GM18505 (cell line): Measurements from ENCODE around the gene CNTN4.
"Not testable (repeated sequence)": the region's sequence is repeated elsewhere in the genome, so short reads cannot be mapped to it uniquely, and the experiment has no call there.

Experiments used
- ATAC-seq: cut with Tn5 transposase; IDR thresholded peaks from one replicate; pipeline ENCODE4 v1.9.1; 2021; ENCODE audit not compliant: unreplicated experiment
- POLR2A ChIP-seq: IDR thresholded peaks from 4 replicates; pipeline ENCODE4 v1.6.1; 2011; ENCODE audit warnings: borderline replicate concordance; ENCODE audit not compliant: insufficient read depth, insufficient read length; ENCODE audit errors: extremely low read depth

Gene CNTN4

DNA sequence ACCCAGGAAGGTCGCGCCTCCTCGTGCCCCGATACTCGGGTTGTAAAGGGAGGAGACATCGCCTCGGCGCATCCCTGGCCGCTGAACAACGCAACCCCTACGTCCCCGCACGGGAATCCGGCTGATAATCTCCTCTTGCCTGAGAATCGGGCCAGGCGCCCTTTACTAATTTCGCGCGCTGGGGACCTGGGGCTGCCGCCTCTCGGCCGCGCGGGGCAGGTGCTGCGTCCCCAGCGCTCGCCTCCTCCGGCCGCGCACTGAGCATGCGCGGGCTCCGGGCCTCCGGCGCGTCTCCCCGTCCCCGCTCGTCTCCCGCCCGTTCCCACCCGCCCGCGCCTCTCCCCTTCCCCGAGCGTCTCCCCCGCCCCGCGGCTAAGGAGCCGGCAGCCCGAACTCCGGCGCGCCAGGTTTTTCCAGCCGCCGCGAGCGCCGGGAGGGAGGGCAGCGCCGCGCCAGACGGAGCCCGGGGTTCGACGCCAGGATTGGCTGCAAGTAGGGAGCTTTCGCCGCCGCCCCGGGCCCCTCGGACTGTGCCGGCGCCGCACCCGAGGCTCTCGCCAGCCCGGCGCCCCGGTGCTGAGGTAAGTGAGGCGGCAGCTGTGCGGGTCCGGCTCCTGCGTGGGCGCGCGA lies at the start of gene CNTN4:
CNTN4 (plus strand) TSS at position 469 of the 630 bp plus-strand sequence.
- peak; percentile 74 for ATAC-seq

DNA sequence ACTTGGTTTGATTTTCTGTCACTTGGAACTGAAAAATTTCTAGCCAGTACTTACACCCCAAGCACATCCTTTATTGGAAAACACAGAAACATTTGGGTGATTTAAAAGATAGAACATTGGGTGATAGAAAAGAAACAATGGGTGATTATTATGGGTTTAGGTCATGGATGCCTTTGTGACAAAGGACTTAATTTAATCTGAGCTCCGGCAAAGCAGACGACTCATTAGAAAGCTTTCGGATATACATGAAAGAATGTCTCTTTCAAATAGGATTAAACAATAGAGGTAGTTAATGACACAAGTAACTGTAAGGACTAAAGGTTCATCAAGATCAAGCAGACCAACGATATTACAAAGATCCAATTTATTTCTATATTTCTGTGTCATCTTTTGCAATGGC lies 37.3 kb upstream of the CNTN4 start:
- ATAC-seq, result no peak
- no peak for TF ChIP-seq POLR2A

More for the DNA sequence above, at the start of gene CNTN4:
- TF ChIP-seq POLR2A, result no peak

DNA sequence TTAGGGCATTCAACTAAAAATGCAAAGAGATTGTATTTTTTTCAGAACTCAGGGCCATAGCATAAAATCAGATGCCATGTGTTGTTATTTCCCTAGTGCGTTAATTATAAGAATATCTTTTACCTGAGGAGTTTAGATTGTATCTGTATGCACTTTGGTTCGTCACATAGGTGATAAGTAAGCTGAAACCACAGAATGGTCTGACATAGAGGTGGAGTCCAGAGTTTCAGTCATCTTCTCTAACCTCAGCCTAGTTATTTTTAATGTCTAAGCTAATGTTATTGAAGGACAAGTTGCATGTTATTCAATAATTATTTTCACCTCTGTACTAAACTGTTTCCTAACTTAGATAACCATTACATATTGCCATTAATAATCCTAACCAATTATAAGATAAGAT lies 27.1 kb upstream of the CNTN4 start:
- no peak for ATAC-seq
- TF ChIP-seq POLR2A, result no peak

DNA sequence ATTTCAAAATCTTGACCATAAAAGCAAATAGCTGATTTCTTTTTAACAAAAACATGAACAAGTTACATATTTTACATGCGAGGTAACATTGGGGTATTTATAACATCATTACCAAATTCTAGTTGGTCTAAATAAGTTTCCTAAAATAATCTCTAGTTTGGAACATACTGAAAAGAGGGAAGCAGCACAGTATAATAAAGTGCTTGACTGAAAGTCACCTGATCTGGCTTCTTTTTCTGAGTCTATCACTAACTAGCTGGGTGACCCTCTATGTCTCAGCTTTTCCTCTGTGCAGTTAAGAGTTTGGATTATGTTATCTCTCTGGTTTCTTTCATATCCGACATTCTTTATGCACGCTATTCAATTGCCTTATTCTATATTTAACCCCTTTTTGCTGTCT lies 19.8 kb upstream of the CNTN4 start:
- TF ChIP-seq POLR2A, result no peak

DNA sequence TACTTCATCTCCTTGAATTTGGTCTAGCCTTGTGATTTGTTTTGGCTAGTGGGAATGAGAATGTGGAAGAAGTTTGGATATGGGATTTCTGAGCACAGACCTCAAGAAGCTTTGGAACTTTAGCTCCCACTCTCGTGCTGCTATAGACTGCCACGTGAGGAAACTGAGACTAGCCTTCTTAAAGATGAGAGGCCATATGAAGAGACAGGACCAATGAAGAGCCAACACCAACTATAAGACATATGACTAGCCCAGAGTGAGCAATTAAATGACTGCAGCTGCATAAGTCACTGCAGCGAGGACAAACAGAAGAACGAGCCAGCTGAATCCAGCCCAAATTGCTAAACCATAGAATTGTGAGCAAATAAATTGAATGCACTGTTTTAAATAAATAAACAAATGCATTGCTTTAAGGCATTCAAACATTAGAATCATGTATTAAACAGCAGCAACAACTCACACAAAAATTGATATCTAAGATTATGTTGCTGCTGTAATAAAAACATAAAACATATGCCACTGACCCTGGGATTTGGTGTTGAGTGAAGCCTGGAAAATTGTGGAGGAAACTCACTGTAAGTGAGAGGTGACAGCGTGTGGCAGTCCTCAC lies 15.7 kb upstream of the CNTN4 start:
- ATAC-seq, result no peak
- no peak for TF ChIP-seq POLR2A

More for the DNA sequence above, 19.8 kb upstream of the CNTN4 start:
- no peak for ATAC-seq

DNA sequence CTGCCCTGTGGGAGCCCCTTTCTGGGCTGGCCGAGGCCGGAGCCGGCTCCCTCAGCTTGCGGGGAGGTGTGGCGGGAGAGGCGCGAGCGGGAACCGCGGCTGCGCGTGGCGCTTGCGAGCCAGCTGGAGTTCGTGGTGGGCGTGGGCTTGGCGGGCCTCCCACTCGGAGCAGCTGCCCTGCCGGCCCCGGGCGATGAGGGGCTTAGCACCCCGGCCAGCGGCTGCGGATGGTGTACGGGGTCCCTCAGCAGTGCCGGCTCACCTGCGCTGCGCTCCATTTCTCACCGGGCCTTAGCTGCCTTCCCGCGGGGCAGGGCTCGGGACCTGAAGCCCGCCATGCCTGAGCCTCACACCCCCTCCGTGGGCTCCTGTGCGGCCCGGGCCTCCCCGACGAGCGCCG lies 15.1 kb upstream of the CNTN4 start:
- not testable (repeated sequence) for ATAC-seq

DNA sequence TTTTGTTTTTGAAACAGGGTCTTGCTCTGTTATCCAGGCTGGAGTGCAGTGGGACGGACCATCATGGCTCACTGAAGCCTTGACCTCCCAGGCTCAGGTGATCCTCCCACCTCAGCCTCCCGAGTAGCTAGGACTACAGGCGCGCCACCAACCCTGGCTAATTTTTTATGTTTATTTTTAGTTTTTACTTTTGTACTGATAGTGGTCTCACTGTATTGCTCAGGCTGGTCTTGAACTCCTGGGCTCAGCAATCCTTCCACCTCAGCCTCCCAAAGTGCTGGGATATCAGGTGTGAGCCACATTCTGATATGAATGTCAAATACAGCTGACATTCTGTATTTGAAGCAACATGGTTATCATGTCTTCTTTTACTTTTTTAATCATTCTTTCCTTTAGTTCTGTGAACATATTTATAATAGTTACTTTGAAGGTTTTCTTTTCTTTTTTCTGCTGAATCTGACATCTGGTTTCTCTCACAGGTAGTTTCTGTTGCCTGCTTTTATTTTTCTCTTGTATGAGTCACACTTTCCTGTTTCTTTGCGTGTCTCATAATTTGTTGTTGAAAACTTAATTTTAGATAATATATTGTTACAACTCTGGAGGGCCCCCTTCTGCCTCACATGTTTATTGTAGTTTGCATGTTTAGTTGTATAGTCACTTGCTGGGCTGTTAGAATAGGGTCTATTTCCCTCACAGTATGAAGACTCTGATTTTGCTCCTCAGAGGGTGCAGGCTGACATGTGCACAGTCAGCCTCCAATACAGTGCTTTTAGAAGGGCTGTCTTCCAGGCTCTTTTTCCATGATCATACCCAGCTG lies 8.4 kb upstream of the CNTN4 start:
- TF ChIP-seq POLR2A, result no peak
- no peak for ATAC-seq

DNA sequence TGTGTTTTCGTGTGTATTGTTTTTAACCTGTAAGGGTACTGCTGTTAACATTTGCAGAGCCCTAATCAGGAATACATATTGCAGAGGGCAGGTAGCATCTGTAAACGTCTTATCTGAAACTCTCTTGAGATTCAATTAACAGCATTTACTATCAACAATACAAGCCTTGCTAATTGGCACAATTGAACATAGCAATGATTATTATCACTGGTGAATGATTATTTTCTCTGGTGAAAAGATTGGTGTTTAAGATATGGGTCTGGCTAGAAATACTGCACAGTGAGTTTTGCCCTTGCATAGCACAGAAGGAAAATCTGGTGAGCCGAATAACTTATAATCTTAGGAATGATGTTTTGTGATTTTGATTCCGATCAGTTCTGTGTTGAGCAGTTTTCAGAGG lies 5.9 kb upstream of the CNTN4 start:
- no peak for ATAC-seq
- no peak for TF ChIP-seq POLR2A

DNA sequence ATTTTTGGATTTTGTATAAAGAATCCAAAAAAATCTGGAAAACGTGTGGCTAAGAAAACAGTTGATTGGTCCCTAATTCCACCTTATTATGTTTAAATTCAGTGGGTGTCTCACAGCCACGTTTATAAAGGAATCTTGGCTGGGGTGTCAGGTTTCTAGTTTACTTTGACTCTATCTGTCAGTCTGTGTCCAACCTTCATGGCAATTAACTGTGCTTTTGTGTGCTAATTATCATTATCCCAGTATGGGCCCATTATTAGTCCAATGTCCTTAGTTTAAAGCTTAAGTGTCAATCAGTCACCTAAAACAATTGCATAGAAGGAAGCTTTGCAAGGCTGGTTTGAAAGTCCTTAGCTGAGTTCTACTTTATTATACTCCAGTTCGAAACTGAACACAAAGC lies 3.7 kb upstream of the CNTN4 start:
- TF ChIP-seq POLR2A, result no peak
- no peak for ATAC-seq

DNA sequence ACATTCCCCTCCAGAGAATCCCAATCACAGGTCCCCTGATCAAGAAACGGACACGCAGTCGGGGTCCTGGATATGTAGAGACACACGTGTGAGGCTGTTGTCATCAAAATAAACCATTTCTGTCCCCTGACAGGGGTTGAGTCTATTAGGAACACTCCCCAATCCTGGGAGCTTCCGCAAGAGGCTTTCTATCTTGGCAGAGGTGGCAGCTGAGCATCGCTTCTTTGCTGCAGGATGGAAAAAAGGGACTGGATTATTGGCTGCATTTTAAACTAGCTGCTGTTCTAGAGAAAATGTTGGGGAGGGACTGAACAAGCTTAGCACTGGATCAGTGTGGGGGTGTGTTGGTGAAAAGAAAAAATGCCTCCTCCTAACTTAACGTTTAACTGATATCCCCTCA lies 2.5 kb upstream of the CNTN4 start:
- no peak for ATAC-seq
- no peak for TF ChIP-seq POLR2A

DNA sequence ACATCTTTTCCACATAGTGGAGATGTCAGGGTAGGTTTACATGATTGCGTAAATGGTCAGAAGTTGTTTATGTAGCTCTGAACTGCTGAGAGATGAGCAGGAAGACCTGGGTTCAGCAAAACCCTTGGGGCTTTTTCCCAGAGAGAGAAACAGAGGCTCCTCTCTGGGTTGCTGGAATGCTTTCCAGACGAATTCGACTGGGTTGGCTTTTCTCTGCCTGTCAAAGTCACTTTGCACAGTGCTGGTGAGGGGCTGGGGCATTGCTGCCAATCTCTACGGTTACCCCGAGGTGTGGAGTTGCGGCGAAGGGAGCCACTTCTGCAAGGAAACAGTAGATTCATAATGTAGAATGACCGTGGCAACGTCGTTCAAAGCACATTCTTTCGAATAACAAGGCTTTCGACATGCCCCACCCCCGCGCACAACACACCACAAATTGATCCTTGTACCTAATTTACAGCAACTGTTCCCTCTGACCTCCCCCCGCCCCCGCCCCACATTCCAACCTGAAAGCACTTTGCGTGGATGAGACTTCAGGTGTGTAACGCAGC lies 950 bp upstream of the CNTN4 start:
- TF ChIP-seq POLR2A, result no peak
- no peak for ATAC-seq

DNA sequence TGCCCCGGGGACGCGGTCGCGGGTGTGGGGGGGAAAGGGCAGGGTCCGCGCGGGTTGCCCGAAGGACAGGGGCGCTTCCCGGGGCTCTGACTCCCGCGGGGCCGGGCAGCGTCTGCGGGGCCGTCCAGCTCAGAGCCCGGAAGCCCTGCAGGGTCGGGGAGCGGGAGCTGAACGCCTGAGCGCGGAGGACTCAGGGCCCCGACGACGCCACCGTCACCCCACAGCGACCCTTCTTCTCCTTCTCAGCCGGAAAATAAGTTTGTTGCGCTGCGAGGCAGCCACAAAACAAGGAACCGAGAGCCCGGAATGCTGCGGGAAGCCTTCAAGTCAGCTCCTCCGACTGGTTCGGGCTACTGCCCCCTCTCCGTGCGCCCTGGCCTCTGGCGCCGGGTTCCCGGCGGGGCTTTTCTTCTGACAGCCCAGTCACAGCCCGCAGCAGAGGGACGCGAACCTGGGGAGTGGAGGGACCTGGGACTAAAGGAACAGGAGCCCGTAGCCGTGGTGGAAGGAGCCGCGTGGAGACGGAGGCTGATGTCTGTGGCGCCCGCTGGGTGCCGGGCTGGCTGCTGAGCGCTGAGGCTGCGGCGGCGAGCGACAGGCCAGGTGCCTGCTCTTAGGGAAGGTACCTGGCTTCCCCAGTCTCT lies 484 bp downstream of the CNTN4 start:
- TF ChIP-seq POLR2A, result no peak
- ATAC-seq, result peak; percentile 14

DNA sequence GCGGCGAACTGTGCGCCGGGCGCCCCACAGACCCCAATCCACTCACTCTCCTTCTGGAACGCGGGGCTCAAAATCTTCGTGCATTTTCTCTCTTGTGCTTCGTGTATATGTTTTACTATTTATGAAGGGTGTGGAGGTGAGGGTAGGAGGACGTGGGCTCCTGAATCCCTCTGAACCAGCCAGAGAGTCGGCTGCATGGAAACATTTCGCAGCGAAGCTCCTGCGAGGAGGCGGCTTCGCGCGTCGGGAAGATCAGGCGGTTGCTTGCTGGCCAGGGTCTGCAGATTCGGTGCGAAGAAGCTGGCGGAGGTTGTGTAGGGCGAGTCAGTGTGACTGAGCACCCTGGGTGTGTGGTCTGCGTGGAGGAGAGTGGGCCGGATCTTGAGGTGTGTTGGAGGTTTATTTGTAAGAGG lies 1.1 kb downstream of the CNTN4 start:
- ATAC-seq, result no peak

More for the DNA sequence above, 1.1 kb downstream of the CNTN4 start:
- TF ChIP-seq POLR2A, result no peak
